ENCODE data around the gene RAB26. TPM values are rescaled to one million over a fixed set of nuclear protein-coding genes. Genes with fewer than 3 reads are reported as not detected.
A peak's percentile ranks its signal among the peaks of the same experiment; 100 is the strongest.

The RAB26 gene
- total and polyA plus RNA-seq, 12 donors: 0.26 to 6.4 (median 1.6) TPM

DNA sequence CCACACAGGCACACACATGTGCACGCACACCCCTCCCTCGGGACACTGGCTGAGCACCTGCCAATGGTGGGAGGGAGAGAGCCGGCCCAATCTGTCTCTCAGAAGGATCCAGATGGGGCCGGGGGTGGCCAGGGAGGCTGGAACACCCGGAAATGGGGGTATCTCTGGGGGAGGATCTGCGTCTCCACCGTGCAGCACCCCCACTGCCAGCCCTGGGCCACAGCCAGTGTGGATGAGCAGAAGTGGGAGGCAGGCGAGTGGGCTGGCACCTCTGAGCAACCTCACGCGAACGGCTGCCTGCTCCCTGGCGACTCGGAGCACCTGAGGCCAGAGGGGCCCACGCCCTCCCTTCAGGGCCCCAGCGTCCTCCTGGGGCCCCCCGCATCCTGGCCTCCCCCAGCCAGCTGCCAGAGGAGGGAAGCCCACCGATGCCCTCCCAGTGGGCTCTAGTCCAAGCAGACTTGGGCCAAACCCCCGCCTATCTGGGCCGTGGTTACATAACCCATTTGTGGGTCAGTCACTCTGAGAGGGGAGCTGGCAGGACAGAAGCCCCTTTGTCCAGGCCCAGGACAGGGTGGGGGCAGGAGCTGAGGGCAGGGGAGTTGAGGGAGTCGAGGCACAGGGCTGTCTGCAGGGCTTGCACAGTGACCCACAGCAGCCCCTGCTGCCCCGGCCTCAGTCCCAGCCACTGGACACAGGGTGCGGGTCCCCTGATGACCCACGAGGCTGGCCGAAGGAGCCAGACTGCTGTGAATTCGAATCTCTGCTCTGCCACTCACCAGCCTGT lies 42.4 kb downstream of the RAB26 start:
- TF ChIP-seq CTCF (IDR thresholded peaks at IDR 0.05): no peak
- ATAC-seq (peak in 1 of 8 donors; percentile 3), DNase-seq (no peak)
- Histone ChIP-seq H3K4me1 (peaks cover 4 to 10% (median 9%) of the 10 kb centered on the region in 9 donors), H3K27ac (no peak overlapping the region), H3K27me3 (peaks cover 8 to 26% (median 22%) of the 10 kb centered on the region in 7 donors), H3K36me3 (no peaks in the 10 kb centered on the region), H3K9me3 (no peaks in the 10 kb centered on the region), H3K4me3 (no peak overlapping the region)
- intact Hi-C loops (cut with DNase I): loop anchor here in 1 of 10 donors (10.0 kb wide), 1 partner anchor 314 kb away; no protein-coding TSS in a partner anchor
- WGBS, 2 donors: 71 to 72% methylated on average over 24 to 25 of the region's 25 CpGs

- Histone ChIP-seq H3K4me1 (peaks cover 4 to 12% (median 10%) of the 10 kb centered on the region in 9 donors), H3K27ac (no peak overlapping the region), H3K4me3 (no peak overlapping the region), H3K9me3 (no peaks in the 10 kb centered on the region), H3K36me3 (no peaks in the 10 kb centered on the region), H3K27me3 (peaks cover 10 to 28% (median 26%) of the 10 kb centered on the region in 7 donors)
- no peak for DNase-seq
- peak in 2 of 8 donors; percentile 27 to 31 for ATAC-seq
- 46 to 62% methylated on average over 11 of the region's 11 CpGs for WGBS, 2 donors
- intact Hi-C loops (cut with DNase I): loop anchor here in 1 of 10 donors (10.0 kb wide), 1 partner anchor 313 kb away; no protein-coding TSS in a partner anchor
- no peak for TF ChIP-seq CTCF (IDR thresholded peaks at IDR 0.05)
Observed at GRCh38 chr16:2191446-2191706, 43.0 kb downstream of the RAB26 start.

GRCh38 chr16:2194166-2194834 lies 45.9 kb downstream of the RAB26 start:
- no peaks in the 10 kb centered on the region for H3K9me3 ChIP-seq
- no peak for TF ChIP-seq CTCF (IDR thresholded peaks at IDR 0.05)
- peaks cover 4 to 15% (median 10%) of the 10 kb centered on the region in 9 donors for H3K4me1 ChIP-seq
- H3K27me3 ChIP-seq: peaks cover 14 to 55% (median 39%) of the 10 kb centered on the region in 7 donors
- H3K27ac ChIP-seq: no peak overlapping the region
- H3K36me3 ChIP-seq: no peaks in the 10 kb centered on the region
- DNase-seq (no peak), ATAC-seq (peak in 1 of 8 donors; percentile 16)
- WGBS, 2 donors: 74 to 77% methylated on average over 16 of the region's 16 CpGs
- intact Hi-C loops (cut with DNase I): loop anchor here in 1 of 10 donors (10.0 kb wide), 1 partner anchor 311 kb away; no protein-coding TSS in a partner anchor
- H3K4me3 ChIP-seq: no peak overlapping the region

- 36 to 38% methylated on average over 10 of the region's 10 CpGs for WGBS, 2 donors
- Histone ChIP-seq H3K9me3 (no peaks in the 10 kb centered on the region), H3K4me3 (no peak overlapping the region), H3K27me3 (peaks cover 14 to 59% (median 39%) of the 10 kb centered on the region in 7 donors), H3K27ac (no peak overlapping the region), H3K36me3 (no peaks in the 10 kb centered on the region), H3K4me1 (peaks cover 4 to 15% (median 10%) of the 10 kb centered on the region in 9 donors)
- TF ChIP-seq CTCF (IDR thresholded peaks at IDR 0.05): peak in 7 of 9 donors; percentile 15 to 38 (median 33)
- ATAC-seq (peak in 6 of 8 donors; percentile 18 to 37 (median 31)), DNase-seq (no peak)
- intact Hi-C loops (cut with DNase I): loop anchor here in 1 of 10 donors (10.0 kb wide), 1 partner anchor 310 kb away; no protein-coding TSS in a partner anchor
Observed at GRCh38 chr16:2194852-2195321, 46.5 kb downstream of the RAB26 start.

All from heart right ventricle (tissue), 16 donors.